Thyroid gland (tissue), 4 donors: ENCODE measurements around the gene NUBP2.

ENCODE experiments used
- CTCF ChIP-seq, 6 experiments: fragments of 200-600 bp in 3 of 6; fragments of 450-650 bp in 3 of 6; sonication (generic) in 3 of 6; IDR thresholded peaks; one replicate each; pipeline ENCODE4 v1.5.1; 2016 to 2019; ENCODE audit warnings: antibody characterized with exemption in 6 of 6, mild to moderate bottlenecking in 2 of 6, inconsistent platforms in 1 of 6, moderate library complexity in 1 of 6
- POLR2A ChIP-seq, 2 donors: fragments of 450-650 bp; IDR thresholded peaks; one replicate each; pipeline ENCODE4 v1.6.1; 2017; ENCODE audit warnings: antibody characterized with exemption in 2 of 2, mild to moderate bottlenecking in 2 of 2, moderate library complexity in 1 of 2

GRCh38 chr16:1769402-1770300 is 13.1 kb upstream of the NUBP2 start:
- TF ChIP-seq CTCF (IDR thresholded peaks at IDR 0.05), result no peak
- no peak for TF ChIP-seq POLR2A (IDR thresholded peaks at IDR 0.05)
